HG03520 (cell line): ENCODE measurements around the gene CEP44.
"Not testable (repeated sequence)": the region's sequence is repeated elsewhere in the genome, so short reads cannot be mapped to it uniquely, and the experiment has no call there.

Experiments
- ATAC-seq: cut with Tn5 transposase; IDR thresholded peaks from one replicate; pipeline ENCODE4 v1.9.1; 2021; ENCODE audit warnings: mild to moderate bottlenecking, moderate library complexity; ENCODE audit not compliant: unreplicated experiment

CEP44 gene

GRCh38 chr4:174318829-174319764 is 35.4 kb downstream of the CEP44 start:
- no peak for ATAC-seq

DNA sequence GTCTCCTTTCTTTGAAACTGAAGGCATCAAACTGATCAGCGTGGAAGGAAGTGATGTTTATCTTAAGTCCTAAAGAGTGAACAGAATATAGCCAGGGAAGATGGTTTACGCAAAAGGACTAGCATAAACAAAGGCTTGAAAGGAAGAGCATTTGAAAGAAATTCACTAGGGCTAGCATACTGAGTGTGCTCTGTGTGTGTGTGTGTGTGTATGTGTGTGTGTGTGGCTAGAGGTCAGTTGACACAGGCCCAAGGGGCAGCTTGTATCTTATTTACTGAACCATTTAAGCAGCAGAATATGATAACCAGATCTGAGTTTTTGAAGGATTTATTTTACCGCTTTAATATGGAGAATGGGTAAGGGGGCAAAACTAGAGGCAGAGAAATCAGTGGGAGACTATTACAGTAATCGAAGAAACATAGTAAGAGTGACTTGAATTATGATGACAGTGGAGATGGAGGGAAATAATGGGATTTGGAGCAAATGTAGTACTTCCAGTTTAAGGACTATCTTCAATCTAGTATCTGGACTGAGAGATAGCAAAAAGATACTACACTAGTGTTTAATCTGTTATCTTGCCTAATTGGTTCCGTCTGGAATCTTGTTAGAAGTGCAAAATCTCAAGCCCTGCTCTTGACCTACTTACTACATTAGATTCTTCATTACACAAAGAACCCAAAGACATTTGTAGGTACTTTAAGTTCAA is 36.9 kb downstream of the CEP44 start:
- ATAC-seq: no peak

GRCh38 chr4:174324236-174324635 is 40.5 kb downstream of the CEP44 start:
- no peak for ATAC-seq

GRCh38 chr4:174324725-174325124 is 41.0 kb downstream of the CEP44 start:
- ATAC-seq: no peak

DNA sequence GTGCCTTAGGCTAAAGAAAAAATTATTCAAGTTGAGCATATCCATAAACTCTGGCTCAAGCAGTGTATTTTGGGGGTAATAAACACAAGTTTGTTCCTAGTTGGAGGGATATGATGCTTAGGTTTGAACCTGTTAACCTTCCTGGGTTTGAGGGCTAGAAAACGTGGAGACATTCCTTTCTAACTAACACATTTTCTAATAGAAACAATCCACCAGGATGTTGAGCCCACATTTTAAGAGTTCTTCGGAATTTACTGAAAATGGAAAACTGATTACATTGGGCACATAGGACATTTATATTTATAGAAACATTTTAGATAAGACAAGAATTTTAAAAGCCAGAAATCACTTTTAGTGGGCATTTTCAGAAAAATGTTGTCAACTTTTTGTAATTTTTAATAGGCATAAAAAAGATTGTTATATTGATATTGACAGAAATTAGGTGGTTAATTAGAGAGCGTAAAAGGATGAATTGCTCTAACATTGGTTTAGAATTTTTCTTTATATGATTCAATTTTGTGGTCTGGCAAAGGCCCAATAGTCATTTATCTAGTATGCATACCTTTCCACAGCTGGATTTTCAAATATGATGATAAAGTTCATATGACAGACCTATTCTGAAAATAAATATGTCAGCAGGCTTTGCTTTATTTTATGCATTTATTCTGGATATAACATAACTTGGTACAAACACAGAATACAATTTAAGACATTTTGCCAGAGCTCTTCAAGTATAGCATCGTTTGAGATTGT is 49.2 kb downstream of the CEP44 start:
- no peak for ATAC-seq

- peak; percentile 98 for ATAC-seq
Observed at GRCh38 chr4:174334628-174335027, 50.9 kb downstream of the CEP44 start.

GRCh38 chr4:174340714-174341113 is 57.0 kb downstream of the CEP44 start:
- ATAC-seq: no peak

GRCh38 chr4:174349156-174349555 is 65.4 kb downstream of the CEP44 start:
- no peak for ATAC-seq

DNA sequence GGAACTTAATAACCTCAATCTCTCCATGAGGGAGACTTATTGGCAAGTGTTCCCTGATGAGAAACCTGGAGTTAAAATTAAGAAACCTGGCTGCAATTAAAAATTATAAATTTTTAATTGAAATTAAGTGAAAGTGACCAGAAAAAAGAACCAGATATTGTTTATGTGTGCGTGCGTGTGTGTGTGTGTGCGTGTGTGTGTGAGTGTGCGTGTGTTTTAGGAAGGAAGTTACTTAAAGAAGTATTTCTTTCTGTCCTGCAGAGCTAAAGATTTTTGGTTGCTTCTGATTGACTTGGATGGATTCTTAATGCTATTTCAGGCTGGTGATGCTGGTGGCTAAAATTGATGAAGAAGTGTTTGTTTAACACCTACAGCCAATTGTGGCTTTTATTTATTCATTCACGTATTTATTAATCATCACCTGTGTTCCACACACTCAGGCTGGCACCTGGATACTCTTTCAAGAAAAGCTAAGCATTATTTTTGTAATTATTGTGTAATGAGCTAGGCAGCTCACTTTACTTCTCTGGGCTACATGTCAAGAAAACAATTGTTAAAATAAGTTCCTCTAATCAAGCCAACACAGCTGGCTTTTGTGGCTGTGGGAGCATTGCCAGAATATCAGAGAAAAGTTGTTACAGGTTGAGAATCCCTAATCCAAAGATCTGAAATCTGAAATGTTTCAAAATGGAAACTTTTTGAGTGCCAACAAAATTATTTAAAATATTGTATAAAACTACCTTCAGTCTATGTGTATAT is 68.5 kb downstream of the CEP44 start:
- ATAC-seq: no peak

GRCh38 chr4:174357321-174357720 is 73.6 kb downstream of the CEP44 start:
- ATAC-seq: no peak

DNA sequence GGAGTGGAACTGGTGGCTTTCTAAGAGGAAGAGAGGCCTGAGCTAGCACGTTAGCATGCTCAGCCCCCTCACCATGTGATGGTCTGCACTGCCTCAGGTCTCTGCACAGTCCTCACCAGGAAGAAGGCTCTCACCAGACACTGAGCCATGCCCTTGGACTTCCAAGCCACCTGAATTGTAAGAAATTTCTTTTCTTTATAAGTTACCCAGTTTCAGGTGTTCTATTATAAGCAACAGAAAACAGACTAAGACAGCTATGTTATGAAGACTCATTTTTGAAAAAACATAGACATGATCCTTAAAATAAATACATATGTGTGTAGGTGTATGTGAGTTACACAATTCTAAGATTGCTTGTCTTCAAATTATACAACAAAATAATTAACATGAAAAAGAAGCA is 74.7 kb downstream of the CEP44 start:
- peak; percentile 42 for ATAC-seq

GRCh38 chr4:174358829-174359228 is 75.1 kb downstream of the CEP44 start:
- peak; percentile 98 for ATAC-seq

DNA sequence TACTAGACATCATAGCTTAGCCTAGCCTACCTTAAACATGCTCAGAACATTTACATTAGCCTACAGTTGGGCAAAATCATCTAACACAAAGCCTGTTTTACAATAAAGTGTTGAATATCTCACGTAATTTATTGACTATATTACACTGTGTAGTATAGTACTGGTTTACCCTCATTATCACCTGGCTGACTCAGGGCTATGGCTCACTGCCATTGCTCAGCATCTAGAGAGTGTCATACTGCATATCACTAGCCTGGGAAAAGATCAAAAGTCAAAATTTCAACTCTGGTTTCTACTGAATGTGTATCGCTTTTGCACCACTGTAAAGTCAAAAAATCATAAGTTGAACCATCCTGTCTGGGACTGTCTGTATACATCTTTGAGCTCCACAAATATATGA is 78.6 kb downstream of the CEP44 start:
- no peak for ATAC-seq

- not testable (repeated sequence) for ATAC-seq
Observed at GRCh38 chr4:174363782-174364181, 80.1 kb downstream of the CEP44 start.

DNA sequence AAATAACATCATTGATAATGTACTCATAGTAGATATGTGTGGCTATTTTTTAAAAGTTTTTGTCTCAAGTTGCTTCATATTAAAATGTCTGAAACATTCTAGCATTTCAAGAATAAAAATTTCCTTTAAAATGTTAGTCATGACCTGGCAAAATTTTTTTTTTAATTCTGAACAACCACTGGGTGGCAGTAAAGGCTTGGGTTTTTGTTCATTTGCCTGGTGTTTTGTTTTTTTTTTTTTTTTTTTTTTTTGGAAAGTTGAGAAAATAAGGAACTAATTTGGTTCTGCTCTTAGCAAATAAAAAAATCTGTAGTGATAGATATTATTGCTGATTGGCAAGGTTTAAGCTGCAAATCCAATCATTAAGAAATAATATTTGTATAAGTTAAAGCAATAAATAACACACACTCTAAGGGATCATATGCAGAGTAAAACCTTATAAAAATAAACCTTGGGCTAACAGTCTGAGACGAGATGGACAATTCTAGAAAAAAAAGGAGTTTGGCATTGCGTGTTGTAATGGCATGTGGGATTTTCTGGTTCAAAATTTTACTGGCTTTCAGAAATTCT is 81.4 kb downstream of the CEP44 start:
- ATAC-seq: no peak

GRCh38 chr4:174369985-174370384 is 86.3 kb downstream of the CEP44 start:
- ATAC-seq: no peak

DNA sequence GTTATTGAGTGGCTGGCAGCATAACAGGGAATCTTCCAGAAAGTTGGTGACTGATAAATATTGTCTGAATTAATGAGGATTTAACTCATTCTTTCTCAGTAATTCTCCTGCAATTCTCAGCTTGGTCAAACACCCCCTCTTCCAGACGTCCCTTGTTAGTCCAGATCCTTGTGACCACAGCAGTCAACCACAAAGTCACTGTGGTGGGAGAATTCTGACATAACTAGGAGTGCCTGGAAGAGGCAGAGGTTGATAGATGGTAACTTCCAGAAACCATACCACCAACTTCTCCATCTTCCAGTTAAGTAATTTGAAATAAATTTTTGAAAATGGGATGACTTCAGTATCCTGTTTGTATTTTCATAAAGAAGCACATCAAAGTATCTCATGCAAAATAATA is 90.1 kb downstream of the CEP44 start:
- no peak for ATAC-seq

GRCh38 chr4:174375422-174375821 is 91.7 kb downstream of the CEP44 start:
- no peak for ATAC-seq

GRCh38 chr4:174377613-174378012 is 93.9 kb downstream of the CEP44 start:
- ATAC-seq: no peak

GRCh38 chr4:174378951-174379350 is 95.2 kb downstream of the CEP44 start:
- no peak for ATAC-seq
